ENCODE measurements around the gene PTPN1.

DNA sequence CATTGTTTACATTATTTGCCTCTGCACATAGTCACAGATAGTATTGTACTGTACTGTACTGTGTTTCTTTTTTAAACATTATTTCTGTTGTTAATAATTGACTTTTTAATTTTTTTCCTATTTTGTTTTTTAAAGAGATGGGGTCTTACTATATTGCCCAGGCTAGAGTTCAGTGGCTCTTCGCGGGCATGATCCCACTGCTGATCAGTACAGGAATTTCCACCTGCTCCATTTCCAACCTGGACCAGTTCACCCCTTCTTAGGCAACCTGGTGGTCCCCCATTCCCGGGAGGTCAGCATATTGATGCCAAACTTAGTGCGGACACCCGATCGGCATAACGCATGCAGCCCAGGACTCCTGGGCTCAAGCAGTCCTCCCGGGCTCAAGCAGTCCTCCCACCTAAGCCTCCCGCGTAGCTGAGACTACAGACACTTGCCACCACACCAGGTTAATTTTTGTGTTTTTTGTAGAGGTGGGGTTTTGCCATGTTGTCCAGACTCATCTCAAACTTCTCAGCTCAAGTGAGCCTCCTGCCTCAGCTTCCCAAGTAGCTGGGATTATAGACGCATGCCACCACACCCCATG lies 47.5 kb downstream of the PTPN1 start:
- TF ChIP-seq, protein P1, sequence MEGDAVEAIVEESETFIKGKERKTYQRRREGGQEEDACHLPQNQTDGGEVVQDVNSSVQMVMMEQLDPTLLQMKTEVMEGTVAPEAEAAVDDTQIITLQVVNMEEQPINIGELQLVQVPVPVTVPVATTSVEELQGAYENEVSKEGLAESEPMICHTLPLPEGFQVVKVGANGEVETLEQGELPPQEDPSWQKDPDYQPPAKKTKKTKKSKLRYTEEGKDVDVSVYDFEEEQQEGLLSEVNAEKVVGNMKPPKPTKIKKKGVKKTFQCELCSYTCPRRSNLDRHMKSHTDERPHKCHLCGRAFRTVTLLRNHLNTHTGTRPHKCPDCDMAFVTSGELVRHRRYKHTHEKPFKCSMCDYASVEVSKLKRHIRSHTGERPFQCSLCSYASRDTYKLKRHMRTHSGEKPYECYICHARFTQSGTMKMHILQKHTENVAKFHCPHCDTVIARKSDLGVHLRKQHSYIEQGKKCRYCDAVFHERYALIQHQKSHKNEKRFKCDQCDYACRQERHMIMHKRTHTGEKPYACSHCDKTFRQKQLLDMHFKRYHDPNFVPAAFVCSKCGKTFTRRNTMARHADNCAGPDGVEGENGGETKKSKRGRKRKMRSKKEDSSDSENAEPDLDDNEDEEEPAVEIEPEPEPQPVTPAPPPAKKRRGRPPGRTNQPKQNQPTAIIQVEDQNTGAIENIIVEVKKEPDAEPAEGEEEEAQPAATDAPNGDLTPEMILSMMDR (IDR thresholded peaks at IDR 0.05; ENCODE audit: low read depth, low read length, missing input control) = no peak
- TF ChIP-seq, protein P2, sequence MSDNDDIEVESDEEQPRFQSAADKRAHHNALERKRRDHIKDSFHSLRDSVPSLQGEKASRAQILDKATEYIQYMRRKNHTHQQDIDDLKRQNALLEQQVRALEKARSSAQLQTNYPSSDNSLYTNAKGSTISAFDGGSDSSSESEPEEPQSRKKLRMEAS (IDR thresholded peaks at IDR 0.05) = no peak
- TF ChIP-seq TAF1 (conservative IDR thresholded peaks at IDR 0.05) = no peak
- TF ChIP-seq JUND (IDR thresholded peaks at IDR 0.05) = no peak
- TF ChIP-seq, protein P3, sequence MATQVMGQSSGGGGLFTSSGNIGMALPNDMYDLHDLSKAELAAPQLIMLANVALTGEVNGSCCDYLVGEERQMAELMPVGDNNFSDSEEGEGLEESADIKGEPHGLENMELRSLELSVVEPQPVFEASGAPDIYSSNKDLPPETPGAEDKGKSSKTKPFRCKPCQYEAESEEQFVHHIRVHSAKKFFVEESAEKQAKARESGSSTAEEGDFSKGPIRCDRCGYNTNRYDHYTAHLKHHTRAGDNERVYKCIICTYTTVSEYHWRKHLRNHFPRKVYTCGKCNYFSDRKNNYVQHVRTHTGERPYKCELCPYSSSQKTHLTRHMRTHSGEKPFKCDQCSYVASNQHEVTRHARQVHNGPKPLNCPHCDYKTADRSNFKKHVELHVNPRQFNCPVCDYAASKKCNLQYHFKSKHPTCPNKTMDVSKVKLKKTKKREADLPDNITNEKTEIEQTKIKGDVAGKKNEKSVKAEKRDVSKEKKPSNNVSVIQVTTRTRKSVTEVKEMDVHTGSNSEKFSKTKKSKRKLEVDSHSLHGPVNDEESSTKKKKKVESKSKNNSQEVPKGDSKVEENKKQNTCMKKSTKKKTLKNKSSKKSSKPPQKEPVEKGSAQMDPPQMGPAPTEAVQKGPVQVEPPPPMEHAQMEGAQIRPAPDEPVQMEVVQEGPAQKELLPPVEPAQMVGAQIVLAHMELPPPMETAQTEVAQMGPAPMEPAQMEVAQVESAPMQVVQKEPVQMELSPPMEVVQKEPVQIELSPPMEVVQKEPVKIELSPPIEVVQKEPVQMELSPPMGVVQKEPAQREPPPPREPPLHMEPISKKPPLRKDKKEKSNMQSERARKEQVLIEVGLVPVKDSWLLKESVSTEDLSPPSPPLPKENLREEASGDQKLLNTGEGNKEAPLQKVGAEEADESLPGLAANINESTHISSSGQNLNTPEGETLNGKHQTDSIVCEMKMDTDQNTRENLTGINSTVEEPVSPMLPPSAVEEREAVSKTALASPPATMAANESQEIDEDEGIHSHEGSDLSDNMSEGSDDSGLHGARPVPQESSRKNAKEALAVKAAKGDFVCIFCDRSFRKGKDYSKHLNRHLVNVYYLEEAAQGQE (IDR thresholded peaks at IDR 0.05) = no peak
- TF ChIP-seq GABPA (IDR thresholded peaks at IDR 0.05 in 1 of 2, conservative IDR thresholded peaks at IDR 0.05 in 1 of 2) = no peak
- TF ChIP-seq HNF4G (IDR thresholded peaks at IDR 0.05) = no peak
